Stimulated activated CD4-positive, alpha-beta T cell treated with anti-CD3 and anti-CD28 coated beads, Interleukin-4, amount 100 ng/mL, for 4 hours (primary cell): ENCODE measurements around the gene LCN15.

Experiments
- DNase-seq, 2 experiments: peaks; one replicate each; pipeline ENCODE4 v3.0.0-alpha.2; 2020

Gene LCN15

GRCh38 chr9:136740069-136740468, 24.2 kb downstream of the LCN15 start:
- no peak for DNase-seq

- DNase-seq, result no peak
These were observed 24.8 kb downstream of the LCN15 start for GRCh38 chr9:136739509-136739908.

- no peak for DNase-seq
These were observed 25.4 kb downstream of the LCN15 start for GRCh38 chr9:136738960-136739359.

- no peak for DNase-seq
These were observed 28.4 kb downstream of the LCN15 start for GRCh38 chr9:136735812-136736480.

- DNase-seq, result no peak
These were observed 29.4 kb downstream of the LCN15 start for GRCh38 chr9:136734837-136735496.

- DNase-seq, result no peak
These were observed 30.7 kb downstream of the LCN15 start for GRCh38 chr9:136733611-136734010.

GRCh38 chr9:136732444-136733178, 31.7 kb downstream of the LCN15 start:
- DNase-seq, result no peak

GRCh38 chr9:136729926-136730325, 34.4 kb downstream of the LCN15 start:
- no peak for DNase-seq

- no peak for DNase-seq
These were observed 35.2 kb downstream of the LCN15 start for GRCh38 chr9:136729144-136729543.

GRCh38 chr9:136728548-136729123, 35.7 kb downstream of the LCN15 start:
- no peak for DNase-seq

- DNase-seq, result peak; percentile 88 to 96
These were observed 36.2 kb downstream of the LCN15 start for GRCh38 chr9:136728080-136728547.

- DNase-seq, result peak in 1 of 2 experiments; percentile 37
These were observed 37.6 kb downstream of the LCN15 start for GRCh38 chr9:136726631-136727191.

GRCh38 chr9:136726118-136726517, 38.2 kb downstream of the LCN15 start:
- no peak for DNase-seq

- DNase-seq, result no peak
These were observed 38.7 kb downstream of the LCN15 start for GRCh38 chr9:136725612-136726011.

GRCh38 chr9:136724772-136725171, 39.5 kb downstream of the LCN15 start:
- DNase-seq, result no peak

- no peak for DNase-seq
These were observed 40.3 kb downstream of the LCN15 start for GRCh38 chr9:136723989-136724388.

GRCh38 chr9:136723362-136723976, 40.8 kb downstream of the LCN15 start:
- DNase-seq, result no peak

GRCh38 chr9:136722969-136723356, 41.4 kb downstream of the LCN15 start:
- no peak for DNase-seq

- no peak for DNase-seq
These were observed 42.0 kb downstream of the LCN15 start for GRCh38 chr9:136722093-136722968.

- DNase-seq, result no peak
These were observed 42.8 kb downstream of the LCN15 start for GRCh38 chr9:136721339-136722092.

- no peak for DNase-seq
These were observed 43.4 kb downstream of the LCN15 start for GRCh38 chr9:136720898-136721338.
